GM21529 (cell line): Measurements from ENCODE around the gene GRB7.
"Not testable (repeated sequence)": the region's sequence is repeated elsewhere in the genome, so short reads cannot be mapped to it uniquely, and the experiment has no call there.

Source experiments
- ATAC-seq: cut with Tn5 transposase; IDR thresholded peaks from one replicate; pipeline ENCODE4 v1.9.1; 2021; ENCODE audit not compliant: unreplicated experiment

GRB7 gene

DNA sequence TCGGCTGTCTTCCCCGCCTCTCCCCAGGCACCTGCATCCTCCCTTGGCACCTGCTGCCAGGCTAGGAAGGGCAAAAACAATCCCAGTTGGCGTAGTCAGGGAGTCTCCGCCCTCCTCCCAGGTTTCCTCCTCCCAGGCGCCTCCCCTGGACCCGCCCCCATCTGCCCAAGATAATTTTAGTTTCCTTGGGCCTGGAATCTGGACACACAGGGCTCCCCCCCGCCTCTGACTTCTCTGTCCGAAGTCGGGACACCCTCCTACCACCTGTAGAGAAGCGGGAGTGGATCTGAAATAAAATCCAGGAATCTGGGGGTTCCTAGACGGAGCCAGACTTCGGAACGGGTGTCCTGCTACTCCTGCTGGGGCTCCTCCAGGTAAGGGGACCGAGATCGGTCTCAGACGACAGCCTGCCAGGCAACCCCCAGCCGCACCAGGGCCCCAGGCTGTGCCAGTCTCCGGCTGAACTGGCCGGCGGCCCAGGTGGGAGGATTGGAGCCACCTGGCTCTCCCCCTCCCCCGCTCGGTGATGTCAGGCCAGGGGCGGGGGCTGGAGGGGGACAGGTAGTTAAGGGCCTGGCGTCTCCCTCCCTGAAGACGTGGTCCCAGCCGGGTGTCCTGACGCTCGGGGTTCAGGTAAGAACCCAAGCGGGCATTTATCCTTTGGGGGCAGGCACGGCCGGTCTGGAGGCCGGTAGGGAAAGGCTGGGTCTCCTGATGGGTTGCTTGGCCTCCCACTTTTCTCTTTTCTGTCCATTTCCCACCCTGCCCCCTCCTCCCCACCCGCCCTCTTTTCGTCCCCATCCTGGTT is at the start of gene GRB7:
Gene GRB7, plus strand, starts transcription at position 179 of the 808 bp plus-strand sequence. CDS start 4,364 bp downstream, outside the sequence.
- no peak for ATAC-seq

DNA sequence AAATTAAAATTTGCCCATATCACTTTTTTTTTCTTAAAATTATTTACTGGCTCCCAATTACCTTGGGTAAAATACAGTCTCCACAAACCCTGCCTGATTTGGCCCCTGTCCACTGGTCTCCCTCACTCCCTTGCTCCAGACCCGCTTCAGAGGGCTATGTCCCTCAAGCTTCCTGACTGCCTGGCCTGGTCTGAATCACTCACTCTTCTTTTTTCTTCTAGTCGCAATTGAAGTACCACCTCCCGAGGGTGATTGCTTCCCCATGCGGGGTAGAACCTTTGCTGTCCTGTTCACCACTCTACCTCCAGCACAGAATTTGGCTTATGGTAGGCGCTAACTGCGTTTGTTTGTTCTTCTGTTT is 49.3 kb upstream of the GRB7 start:
- no peak for ATAC-seq

DNA sequence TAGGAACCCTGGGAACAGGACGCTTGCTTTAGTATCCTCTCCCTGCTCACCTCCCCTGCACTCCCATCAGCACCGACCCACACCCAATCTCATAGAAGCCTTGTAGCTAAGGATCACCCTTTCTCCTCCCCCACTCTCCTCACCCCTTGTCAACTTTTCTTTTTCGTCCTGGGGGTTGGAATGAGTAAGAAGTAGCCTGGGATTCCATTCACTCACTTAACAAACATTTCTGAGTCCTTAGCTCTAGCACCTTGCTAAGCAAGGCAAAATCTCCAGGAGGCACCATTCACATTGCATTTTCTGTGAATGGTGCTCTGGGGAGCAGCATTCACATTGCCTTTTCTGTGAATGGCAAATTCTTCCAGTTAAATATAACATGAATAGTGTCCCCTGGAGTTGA is 48.8 kb upstream of the GRB7 start:
- no peak for ATAC-seq

DNA sequence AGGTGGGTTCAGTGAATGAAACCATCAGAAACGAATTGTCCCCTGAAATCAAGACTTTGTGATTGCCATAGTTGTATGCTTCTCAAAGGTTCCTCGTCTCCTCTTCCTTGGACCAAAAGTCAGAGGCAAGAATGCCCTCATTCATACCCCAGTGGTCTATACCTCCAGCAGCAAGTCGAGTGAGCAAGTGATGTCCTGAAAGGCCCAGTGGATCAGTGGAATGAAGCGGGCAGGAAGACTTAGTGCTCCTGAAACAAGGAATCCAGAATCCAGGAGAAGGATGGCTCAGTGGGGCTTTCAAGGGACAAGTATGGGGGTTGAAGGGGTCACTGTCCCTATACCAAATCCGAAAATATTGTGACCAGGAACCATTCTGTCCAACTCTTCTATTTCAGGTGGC is 43.1 kb upstream of the GRB7 start:
- ATAC-seq: no peak

DNA sequence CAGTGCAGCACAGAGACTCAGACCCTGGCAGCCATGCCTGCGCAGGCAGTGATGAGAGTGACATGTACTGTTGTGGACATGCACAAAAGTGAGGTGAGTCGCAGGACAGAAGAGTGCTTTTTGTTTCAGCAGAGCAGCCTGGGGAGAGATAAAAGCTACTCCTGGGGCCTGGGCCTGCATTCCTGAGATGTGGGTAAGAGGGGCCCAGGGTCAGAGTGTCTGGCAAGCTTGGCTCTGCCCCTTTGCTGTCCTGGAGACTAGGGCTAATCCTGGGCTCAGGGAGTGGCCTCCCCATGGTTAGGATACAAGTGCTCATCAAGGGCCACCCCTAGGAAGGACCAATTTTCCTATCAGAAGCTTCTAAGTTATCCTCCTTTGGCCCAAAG is 42.7 kb upstream of the GRB7 start:
- no peak for ATAC-seq

DNA sequence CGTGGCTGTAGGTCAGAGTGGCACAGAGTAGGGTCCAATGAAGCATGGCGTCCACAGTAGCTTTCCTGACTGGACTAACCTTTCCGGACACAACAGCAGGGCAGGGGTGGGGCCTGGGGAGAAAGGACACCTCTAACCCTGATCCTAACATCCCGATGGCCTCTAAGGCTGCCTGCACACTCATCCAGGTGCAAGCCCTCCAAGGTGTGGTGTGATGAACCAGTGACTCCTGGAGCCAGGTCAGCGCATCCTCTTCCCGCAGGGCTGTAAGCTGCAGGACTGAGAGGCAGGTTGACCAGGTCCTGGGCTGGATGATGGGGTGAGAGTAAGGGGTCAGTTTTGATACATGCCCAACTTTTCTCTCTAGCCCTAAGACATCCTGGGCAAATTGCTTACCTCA is 41.0 kb upstream of the GRB7 start:
- no peak for ATAC-seq

DNA sequence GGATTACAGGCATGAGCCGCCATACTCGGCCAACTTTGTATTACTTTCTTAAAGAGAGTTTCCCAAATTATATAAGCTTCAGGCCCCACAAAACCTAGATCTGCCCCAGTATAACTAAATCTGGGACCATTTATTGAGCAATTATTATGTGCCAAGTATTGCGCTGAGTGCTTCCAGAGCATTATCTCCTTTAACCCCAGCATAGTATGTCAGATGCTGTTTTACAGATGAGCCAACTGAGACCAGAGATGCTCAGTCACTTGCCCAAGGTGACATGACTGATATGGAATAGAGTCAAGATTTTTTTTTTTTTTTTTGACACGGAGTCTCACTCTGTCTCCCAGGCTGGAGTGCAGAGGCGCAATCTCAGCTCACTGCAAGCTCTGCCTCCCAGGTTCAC is 39.8 kb upstream of the GRB7 start:
- ATAC-seq: no peak

DNA sequence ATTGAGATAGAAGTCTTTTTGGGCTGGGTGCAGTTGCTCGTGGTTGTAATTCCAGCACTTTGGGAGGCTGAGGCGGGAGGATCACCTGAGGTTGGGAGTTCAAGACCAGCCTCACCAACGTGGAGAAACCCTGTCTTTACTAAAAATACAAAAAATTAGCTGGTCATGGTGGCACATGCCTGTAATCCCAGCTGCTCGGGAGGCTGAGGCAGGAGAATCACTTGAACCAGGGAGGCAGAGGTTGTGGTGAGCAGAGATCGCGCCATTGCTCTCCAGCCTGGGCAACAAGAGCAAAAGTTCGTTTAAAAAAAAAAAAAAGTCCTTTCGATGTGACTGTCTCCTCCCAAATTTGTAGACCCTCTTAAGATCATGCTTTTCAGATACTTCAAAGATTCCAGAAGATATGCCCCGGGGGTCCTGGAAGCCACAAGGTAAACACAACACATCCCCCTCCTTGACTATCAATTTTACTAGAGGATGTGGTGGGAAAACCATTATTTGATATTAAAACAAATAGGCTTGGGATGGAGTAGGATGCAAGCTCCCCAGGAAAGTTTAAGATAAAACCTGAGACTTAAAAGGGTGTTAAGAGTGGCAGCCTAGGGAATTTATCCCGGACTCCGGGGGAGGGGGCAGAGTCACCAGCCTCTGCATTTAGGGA is 38.5 kb upstream of the GRB7 start:
- not testable (repeated sequence) for ATAC-seq

DNA sequence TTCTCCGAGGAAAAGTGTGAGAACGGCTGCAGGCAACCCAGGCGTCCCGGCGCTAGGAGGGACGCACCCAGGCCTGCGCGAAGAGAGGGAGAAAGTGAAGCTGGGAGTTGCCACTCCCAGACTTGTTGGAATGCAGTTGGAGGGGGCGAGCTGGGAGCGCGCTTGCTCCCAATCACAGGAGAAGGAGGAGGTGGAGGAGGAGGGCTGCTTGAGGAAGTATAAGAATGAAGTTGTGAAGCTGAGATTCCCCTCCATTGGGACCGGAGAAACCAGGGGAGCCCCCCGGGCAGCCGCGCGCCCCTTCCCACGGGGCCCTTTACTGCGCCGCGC is 38.0 kb upstream of the GRB7 start, which contains the start of gene ERBB2:
Gene ERBB2, plus strand, starts transcription at position 247 of the 330 bp plus-strand sequence. CDS start 175 bp downstream, outside the sequence.
- no peak for ATAC-seq

DNA sequence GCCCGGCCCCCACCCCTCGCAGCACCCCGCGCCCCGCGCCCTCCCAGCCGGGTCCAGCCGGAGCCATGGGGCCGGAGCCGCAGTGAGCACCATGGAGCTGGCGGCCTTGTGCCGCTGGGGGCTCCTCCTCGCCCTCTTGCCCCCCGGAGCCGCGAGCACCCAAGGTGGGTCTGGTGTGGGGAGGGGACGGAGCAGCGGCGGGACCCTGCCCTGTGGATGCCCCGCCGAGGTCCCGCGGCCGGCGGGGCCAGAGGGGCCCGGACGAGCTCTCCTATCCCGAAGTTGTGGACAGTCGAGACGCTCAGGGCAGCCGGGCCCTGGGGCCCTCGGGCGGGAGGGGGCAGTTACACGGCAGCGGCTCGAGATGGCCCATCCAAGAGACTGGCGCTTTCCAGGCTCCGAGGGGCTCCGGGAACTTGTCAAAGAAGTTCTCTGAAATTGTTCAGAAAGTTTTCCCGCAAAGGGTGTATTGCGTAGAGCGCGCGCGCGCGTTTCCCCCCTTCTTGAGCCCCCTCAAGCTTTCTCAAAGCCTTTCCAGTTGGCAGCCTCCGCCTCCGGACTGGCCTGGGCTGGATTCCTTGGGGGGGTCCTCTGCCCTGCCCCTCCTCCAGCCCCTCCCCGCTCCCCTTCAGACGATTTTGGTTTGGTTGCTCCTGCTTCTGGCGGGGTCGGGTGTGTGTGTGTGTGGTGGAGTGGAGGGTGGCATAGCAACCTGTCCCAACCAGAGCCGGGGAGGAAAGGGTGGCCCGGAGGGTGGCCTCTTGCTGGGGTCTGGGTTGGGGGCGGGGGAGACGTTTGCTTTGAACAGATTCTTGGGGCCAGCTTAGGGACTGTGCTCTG is 37.4 kb upstream of the GRB7 start:
- no peak for ATAC-seq

DNA sequence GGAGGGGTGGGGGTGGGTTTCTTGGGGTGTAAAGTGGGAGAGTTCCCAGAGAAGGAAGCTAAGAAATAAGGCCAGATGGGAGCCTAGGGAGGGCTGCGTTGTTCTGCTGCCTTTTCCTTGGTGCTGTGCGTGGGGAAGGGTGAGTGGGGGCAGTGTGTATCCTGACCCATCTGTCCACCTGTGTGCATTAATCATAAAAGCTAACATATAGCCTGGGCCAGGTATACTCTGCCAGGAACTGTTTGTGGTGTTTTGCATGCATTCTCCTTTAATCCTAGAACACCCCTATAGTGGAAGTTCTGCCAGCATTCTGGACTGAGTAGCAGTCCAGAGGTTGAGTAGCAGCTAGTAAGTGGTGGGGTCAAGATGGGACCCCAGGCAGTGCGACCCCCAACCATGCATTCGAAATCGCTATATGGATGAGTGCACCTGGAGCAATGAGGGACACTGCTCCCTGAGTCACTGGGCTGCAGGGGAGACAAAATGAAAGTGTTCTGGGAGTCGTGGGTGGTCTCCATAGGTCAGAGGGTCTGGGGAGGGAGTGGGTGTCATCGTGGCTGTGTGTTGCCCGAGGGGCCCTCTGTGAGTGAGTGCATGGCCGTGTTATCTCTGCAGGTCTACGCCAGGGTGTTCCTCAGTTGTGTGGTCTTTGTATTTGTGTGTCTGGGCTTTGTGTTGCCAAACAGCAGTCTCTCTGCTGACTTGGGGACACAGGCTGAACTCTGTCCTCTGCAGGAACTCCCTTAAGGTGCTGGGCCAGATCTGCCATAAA is 36.5 kb upstream of the GRB7 start:
- no peak for ATAC-seq

DNA sequence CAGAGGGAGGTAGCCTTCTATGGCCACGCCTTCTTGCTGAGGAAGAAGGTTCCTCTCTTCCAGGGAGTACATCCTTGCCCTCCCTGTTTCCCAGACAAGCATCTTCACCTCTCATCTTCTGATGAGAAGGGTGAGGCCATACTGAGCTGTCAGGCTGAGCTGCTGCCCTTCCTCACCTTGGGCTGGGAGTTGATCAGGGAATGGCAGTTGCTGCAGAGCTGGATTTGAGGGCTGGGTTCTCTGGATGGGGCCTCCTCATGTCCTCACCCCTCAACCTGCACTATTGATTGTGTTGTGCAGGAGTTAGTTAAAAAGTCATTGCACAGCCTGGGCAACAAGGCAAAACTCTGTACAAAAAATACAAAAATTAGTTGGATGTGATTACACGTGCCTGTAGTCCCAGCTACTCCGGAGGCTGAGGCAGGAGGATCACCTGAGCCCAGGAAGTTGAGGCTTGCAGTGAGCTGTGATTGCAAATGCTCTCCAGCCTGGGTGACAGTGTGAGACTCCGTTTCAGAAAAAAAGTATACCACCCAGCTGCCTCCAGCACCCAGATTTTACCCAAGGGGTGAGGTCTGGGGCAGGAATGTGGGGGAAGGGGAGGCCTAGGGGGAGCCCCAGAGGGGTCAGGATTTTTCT is 35.8 kb upstream of the GRB7 start:
- ATAC-seq: no peak

DNA sequence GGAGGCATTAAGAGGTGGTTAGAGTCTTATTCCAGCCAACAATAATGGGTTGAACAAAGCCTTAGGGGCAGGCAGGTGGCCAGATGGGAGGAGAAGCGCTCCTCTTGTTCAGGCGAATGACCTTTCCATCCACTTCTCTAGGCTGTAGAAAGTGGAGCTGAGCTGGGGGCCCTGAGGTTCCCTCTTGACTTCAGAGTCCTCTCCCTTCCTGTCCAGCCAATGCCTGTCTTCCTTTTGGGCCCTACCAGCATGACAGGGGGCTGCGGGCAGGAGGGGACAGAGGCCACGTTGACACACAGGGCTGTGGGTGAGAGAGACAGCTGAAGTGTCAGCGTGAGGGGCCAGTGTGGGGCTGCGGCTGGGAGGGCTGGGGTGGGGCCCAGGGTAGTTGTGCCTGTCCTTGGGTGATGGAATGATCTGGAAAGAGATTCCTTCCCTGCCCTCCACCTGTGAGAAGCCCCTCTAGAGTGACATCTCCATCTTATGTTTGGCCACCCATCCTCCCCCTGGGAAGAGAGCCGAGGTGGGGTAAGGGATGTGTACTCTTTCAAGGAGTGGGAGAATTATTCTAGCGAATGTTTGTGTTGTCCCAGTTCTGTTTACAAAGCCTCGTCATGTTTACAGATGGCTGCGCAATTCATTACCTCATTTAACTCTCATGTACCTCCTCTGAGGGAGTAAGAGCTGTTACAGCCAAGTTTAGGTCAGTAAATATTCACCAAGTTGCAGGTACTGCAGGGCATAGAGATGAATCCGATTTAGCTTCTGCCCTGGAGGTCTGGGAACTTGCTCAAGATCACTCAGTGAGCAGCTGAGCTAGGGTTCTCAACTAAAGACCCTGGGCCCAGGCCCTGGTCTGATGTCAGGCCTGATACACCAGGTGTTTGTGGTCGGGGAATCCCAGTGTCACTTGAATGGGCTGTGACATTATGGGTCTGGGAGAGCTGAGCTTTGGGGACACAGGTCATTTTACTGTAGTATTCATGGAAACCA is 34.5 kb upstream of the GRB7 start:
- no peak for ATAC-seq

DNA sequence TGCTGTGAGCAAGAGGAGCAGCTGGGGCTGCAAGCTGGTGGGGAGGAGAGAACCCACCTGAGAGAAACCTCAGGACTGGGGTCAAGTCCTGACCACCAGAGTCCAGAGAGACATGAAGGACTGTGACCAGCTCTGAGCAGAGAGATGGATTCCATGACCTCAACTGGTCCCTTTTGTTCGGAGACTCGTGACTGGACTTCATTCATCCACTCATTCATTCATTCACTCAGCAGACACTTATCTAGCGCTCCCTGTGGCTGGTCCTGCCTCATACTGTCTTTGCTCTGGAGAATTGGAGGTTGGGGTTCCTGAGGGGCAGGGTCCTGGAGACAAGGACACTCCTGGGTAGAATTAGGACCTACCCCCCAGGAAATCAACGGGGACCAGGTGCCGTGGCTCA is 33.8 kb upstream of the GRB7 start:
- no peak for ATAC-seq

DNA sequence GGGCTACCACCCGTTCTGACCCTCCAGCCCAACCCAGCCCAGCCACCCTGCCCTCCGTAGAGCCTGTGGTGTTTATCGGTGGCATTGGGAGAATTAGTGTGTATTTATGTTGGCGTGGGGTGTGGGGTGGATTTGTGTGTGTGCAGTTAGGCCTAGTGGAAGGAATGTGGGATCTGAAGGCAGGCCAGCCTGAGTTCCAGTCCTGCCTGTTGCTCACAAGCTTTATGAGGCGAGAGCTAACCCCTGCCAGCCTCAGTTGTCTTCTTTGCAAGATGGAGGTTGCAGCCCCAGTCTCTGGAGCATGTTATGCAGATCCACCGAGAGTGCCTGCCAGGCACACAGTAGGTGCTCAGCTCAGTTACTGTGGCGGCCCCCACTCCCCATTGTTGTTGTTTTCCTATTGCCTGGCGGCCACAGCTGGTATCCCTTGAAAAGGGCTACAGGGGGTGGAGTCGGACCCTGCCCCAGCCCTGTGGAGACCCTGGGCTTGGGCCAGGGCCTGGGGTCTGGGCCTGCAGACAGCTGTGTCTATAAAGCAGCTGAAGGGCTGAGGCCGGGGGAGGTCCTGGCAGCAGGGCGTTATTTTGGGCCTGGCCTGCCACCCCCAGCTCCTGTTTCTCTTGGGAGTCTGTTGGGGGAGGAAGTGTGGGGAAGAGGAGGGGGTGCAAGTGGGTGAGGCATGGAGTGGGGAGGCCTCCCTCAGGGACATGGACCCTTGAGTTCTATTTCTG is 32.8 kb upstream of the GRB7 start:
- ATAC-seq: no peak

DNA sequence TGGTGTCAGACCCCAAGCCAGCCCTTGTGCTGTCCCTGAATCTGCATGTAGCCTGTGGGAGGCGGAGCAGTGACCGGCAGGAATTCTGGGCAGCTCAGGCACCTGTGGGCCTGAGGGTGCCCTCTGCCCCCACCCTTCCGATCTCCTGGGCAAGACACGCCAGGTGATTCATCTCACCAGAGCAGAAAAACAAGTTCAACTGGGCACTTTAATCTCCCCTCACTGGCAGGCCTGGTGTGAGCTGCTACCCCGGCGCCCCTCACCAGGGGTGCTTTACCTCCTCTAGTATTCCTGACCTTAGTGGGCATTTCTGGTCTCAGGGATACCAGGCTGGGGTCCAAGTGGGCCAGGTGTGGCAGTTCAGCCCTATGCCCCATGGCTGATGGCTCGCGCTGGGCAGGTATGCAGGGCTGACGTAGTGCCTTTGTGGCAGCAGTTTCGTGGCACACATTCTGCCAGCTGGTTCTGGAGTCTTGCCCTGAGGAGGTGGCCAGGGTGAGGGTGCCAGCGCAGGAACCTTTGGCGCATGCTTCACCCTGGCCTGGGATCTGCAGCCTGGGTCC is 31.9 kb upstream of the GRB7 start:
- no peak for ATAC-seq

DNA sequence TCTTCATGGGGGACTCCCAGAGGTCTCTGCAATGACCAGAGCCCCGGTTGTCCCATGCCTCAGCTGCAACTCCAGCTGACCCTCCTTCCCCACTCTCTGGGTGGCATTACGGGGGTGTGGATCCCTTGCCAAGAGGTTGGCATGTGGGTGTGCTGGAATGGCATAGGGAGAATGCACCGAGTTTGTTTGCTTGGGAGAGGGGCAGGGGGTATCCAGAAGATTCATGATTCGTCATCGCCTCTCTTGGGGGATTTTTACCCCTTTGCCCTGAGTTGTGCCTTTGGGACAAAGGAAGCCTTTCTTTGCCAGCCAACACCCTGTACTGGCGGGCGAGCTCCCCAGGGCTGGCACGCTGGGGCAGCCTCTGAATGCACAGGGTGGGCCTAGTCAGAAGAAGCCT is 31.4 kb upstream of the GRB7 start:
- no peak for ATAC-seq

DNA sequence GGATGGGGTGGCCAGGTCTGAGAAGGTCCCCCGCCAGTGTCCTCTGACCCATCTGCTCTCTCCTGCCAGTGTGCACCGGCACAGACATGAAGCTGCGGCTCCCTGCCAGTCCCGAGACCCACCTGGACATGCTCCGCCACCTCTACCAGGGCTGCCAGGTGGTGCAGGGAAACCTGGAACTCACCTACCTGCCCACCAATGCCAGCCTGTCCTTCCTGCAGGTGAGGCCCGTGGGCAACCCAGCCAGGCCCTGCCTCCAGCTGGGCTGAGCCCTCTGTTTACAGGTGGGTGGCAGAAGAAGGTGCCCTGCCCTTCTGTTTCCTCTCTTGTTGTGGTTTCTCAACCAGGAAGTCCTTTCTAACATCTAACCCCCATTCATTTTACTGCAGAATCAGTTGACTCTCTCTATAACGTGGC is 30.8 kb upstream of the GRB7 start:
- no peak for ATAC-seq
